CD8-positive, alpha-beta memory T cell (primary cell): ENCODE results near the gene SV2C. TPM values are rescaled to one million over a fixed set of nuclear protein-coding genes. Genes with fewer than 3 reads are reported as not detected.

Experiments used
- CTCF ChIA-PET: fragments of 350-600 bp; sonication (Branson Sonifier 250); formaldehyde crosslinking; loops from one replicate; lab custom pipeline; 2021; ENCODE audit warnings: antibody characterized with exemption; lab: Charles Lee
- POLR2A ChIA-PET: fragments of 350-600 bp; sonication (Branson Sonifier 250); formaldehyde crosslinking; loops from one replicate; lab custom pipeline; 2021; ENCODE audit warnings: antibody characterized with exemption; lab: Charles Lee
- DNase-seq, 5 donors: peaks; one replicate each; pipeline versions ENCODE4 v3.0.0 to v3.0.0-alpha.2; 2020 to 2022; ENCODE audit warnings: mixed read lengths in 1 of 5
- H3K27ac ChIP-seq: one replicate; pipeline ENCODE4 v1.7.0; 2013; ENCODE audit warnings: low read depth, mild to moderate bottlenecking, low read length, moderate library complexity
- H3K27me3 ChIP-seq: 2 replicates; pipeline ENCODE4 v1.7.0; 2013; ENCODE audit warnings: low read length, mild to moderate bottlenecking; ENCODE audit not compliant: insufficient read depth, poor library complexity, severe bottlenecking
- H3K36me3 ChIP-seq: 2 replicates; pipeline ENCODE4 v1.7.0; 2013; ENCODE audit warnings: mild to moderate bottlenecking, low read length, moderate library complexity; ENCODE audit not compliant: insufficient read depth
- H3K4me1 ChIP-seq: 2 replicates; pipeline ENCODE4 v1.7.0; 2013; ENCODE audit warnings: mild to moderate bottlenecking, low read length, moderate library complexity; ENCODE audit not compliant: insufficient read depth
- H3K4me3 ChIP-seq: 2 replicates; pipeline ENCODE4 v1.7.0; 2013; ENCODE audit warnings: mild to moderate bottlenecking, low read length
- H3K9me3 ChIP-seq: 2 replicates; pipeline ENCODE4 v1.7.0; 2013; ENCODE audit warnings: mild to moderate bottlenecking, low read length
- H3K27ac Mint-ChIP-seq, 8 donors: one replicate each; pipeline ENCODE4 v1.8.0; 2020 to 2021; ENCODE audit warnings: mixed read lengths in 8 of 8, mild to moderate bottlenecking in 6 of 8, inconsistent platforms in 3 of 8, moderate library complexity in 3 of 8
- H3K27me3 Mint-ChIP-seq, 2 donors: one replicate each; pipeline ENCODE4 v1.8.0; 2020 to 2021; ENCODE audit warnings: mixed read lengths in 2 of 2, mild to moderate bottlenecking in 1 of 2, moderate library complexity in 1 of 2
- H3K36me3 Mint-ChIP-seq, 3 donors: one replicate each; pipeline ENCODE4 v1.8.0; 2020 to 2021; ENCODE audit warnings: mixed read lengths in 3 of 3, inconsistent platforms in 1 of 3, mild to moderate bottlenecking in 1 of 3
- H3K4me1 Mint-ChIP-seq, 3 donors: one replicate each; pipeline ENCODE4 v1.8.0; 2020 to 2021; ENCODE audit warnings: mixed read lengths in 3 of 3, inconsistent platforms in 1 of 3, mild to moderate bottlenecking in 1 of 3
- H3K4me3 Mint-ChIP-seq, 7 donors: one replicate each; pipeline ENCODE4 v1.8.0; 2020 to 2021; ENCODE audit warnings: mixed read lengths in 7 of 7, mild to moderate bottlenecking in 6 of 7, moderate library complexity in 4 of 7, inconsistent platforms in 2 of 7
- H3K9me3 Mint-ChIP-seq, 5 donors: one replicate each; pipeline ENCODE4 v1.8.0; 2020 to 2022; ENCODE audit warnings: mixed read lengths in 5 of 5, mild to moderate bottlenecking in 3 of 5, moderate library complexity in 2 of 5, inconsistent platforms in 1 of 5
- polyA plus RNA-seq: library from polyadenylated mRNA; unstranded; fragments of 300-500 nt; fragmentation: Illumina TruSeq; gene quantifications from one replicate; pipeline ENCODE4 v1.2.3, GENCODE V29; 2021
- total RNA-seq, 2 experiments: library from RNA; stranded (reverse); gene quantifications; one replicate each; pipeline ENCODE4 v1.2.3, GENCODE V29; 2021

Gene SV2C
- total and polyA plus RNA-seq, 3 experiments from 2014 or later: not detected

- Histone ChIP-seq H3K36me3 (no peaks in the 10 kb centered on the region), H3K9me3 (no peaks in the 10 kb centered on the region), H3K4me3 (no peak overlapping the region), H3K27me3 (no peaks in the 10 kb centered on the region), H3K4me1 (peaks cover 10% of the 10 kb centered on the region), H3K27ac (no peak overlapping the region)
- ChIA-PET CTCF (interaction anchor here (1.3 to 1.7 kb wide), 3 partner anchors 14 to 168 kb away, joined by 3 to 6 read pairs (median 5); no protein-coding TSS in a partner anchor), POLR2A (no interaction called here)
- Mint-ChIP-seq H3K4me3 (no peak overlapping the region), H3K27me3 (peaks cover 0 to under 1% of the 10 kb centered on the region in 2 donors), H3K27ac (no peak overlapping the region), H3K9me3 (no peaks in the 10 kb centered on the region), H3K4me1 (peaks cover 31 to 34% (median 32%) of the 10 kb centered on the region in 3 donors), H3K36me3 (peaks cover 0 to 2% (median 0%) of the 10 kb centered on the region in 3 donors)
- no peak for DNase-seq
Observed at GRCh38 chr5:76376148-76376865, 293.1 kb downstream of the SV2C start.

DNA sequence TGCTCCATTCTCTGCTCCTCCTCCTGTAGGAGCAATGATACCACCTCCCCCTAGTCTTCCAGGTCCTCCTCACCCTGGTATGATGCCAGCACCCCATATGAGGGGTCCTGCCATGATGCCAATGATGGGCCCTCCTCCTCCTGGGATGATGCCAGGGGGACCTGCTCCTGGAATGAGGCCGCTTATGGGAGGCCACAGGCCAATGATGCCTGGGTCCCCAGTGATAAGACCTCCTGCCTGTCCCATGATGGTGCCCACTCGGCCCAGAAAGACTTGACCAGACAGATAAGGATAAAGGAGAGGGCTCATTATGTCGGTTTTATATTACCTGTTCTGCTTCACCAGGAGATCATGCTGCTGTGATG, 293.7 kb downstream of the SV2C start:
- CTCF ChIA-PET: interaction anchor here (1.3 kb wide), 1 partner anchor 39 kb away, joined by 5 read pairs; no protein-coding TSS in a partner anchor
- no peak for DNase-seq
- no peak overlapping the region for H3K4me3 Mint-ChIP-seq
- H3K36me3 Mint-ChIP-seq: peaks cover 0 to 2% (median 0%) of the 10 kb centered on the region in 3 donors
- H3K9me3 ChIP-seq: no peaks in the 10 kb centered on the region
- H3K27me3 Mint-ChIP-seq: no peaks in the 10 kb centered on the region
- H3K27ac ChIP-seq: no peak overlapping the region
- no peaks in the 10 kb centered on the region for H3K27me3 ChIP-seq
- no peaks in the 10 kb centered on the region for H3K9me3 Mint-ChIP-seq
- POLR2A ChIA-PET: no interaction called here
- peaks cover 31 to 34% (median 32%) of the 10 kb centered on the region in 3 donors for H3K4me1 Mint-ChIP-seq
- H3K4me1 ChIP-seq: peaks cover 10% of the 10 kb centered on the region
- no peak overlapping the region for H3K4me3 ChIP-seq
- no peaks in the 10 kb centered on the region for H3K36me3 ChIP-seq
- H3K27ac Mint-ChIP-seq: peak overlapping the region in 1 of 8 donors; percentile 22

DNA sequence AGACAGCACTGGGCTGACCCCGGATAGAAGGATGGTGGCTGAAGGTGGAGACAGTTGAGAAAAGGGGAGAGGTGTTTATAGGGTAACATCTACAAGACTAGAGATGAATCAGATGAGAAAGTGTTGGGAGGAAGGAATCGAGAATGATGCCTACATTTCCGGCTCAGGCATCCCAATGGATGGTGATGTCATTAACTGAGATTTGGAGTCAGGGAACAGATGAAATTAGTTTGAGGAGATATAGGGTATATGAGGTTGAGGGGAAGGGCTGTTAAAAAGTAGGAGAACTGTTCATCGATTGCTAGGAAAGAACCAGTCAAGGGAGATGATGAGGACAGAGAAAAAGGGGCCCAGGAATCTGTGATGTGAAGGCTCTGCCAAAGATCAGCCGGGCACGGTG, 295.2 kb downstream of the SV2C start:
- peaks cover 15% of the 10 kb centered on the region for H3K4me1 ChIP-seq
- Mint-ChIP-seq H3K27me3 (no peaks in the 10 kb centered on the region), H3K4me3 (peak overlapping the region in 2 of 7 donors; percentile 0 to 76), H3K9me3 (no peaks in the 10 kb centered on the region), H3K27ac (peak overlapping the region in 4 of 8 donors; percentile 9 to 68 (median 36)), H3K4me1 (peaks cover 36 to 46% (median 44%) of the 10 kb centered on the region in 3 donors), H3K36me3 (peaks cover 0 to 2% (median 0%) of the 10 kb centered on the region in 3 donors)
- no peaks in the 10 kb centered on the region for H3K27me3 ChIP-seq
- CTCF ChIA-PET: no interaction called here
- POLR2A ChIA-PET: no interaction called here
- H3K4me3 ChIP-seq: no peak overlapping the region
- no peaks in the 10 kb centered on the region for H3K36me3 ChIP-seq
- no peak overlapping the region for H3K27ac ChIP-seq
- no peak for DNase-seq
- no peaks in the 10 kb centered on the region for H3K9me3 ChIP-seq

DNA sequence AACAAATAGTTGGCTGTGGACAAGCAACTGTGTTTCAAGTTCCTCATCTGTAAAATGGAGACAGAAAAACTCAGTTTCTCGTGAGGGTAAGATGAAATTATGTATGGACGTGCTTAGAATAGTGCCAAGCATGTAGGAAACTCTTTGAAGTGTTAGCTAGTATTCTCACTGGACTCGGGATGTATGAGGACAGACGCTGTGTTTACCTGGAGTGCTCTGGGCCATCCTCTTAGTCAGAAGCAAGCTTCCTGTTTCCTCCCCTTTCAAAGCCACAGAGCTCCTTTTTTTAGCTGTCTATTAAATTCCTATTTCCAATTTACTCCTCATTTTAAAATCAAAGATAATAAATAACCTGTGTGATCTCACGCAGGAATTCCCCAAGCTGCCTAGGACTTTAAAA, 296.1 kb downstream of the SV2C start:
- Mint-ChIP-seq H3K4me1 (peaks cover 44 to 56% (median 54%) of the 10 kb centered on the region in 3 donors), H3K27me3 (no peaks in the 10 kb centered on the region), H3K4me3 (peak overlapping the region in 3 of 7 donors; percentile 0 to 70 (median 45)), H3K36me3 (peaks cover 0 to 2% (median 0%) of the 10 kb centered on the region in 3 donors), H3K9me3 (no peaks in the 10 kb centered on the region), H3K27ac (peak overlapping the region in 6 of 8 donors; percentile 3 to 78 (median 26))
- no peak overlapping the region for H3K4me3 ChIP-seq
- CTCF ChIA-PET: interaction anchor here (0.7 to 1.4 kb wide), 5 partner anchors 10 to 222 kb away, joined by 3 to 11 read pairs (median 3); partner anchors contain the start of gene IQGAP2
- no peak overlapping the region for H3K27ac ChIP-seq
- peaks cover 24% of the 10 kb centered on the region for H3K4me1 ChIP-seq
- no peaks in the 10 kb centered on the region for H3K9me3 ChIP-seq
- DNase-seq: no peak
- no peaks in the 10 kb centered on the region for H3K36me3 ChIP-seq
- POLR2A ChIA-PET: interaction anchor here (0.6 to 1.0 kb wide), 3 partner anchors 24 to 94 kb away, joined by 4 to 6 read pairs (median 4); partner anchors contain the start of gene IQGAP2
- H3K27me3 ChIP-seq: no peaks in the 10 kb centered on the region

- Histone ChIP-seq H3K36me3 (no peaks in the 10 kb centered on the region), H3K4me3 (no peak overlapping the region), H3K27me3 (no peaks in the 10 kb centered on the region), H3K9me3 (no peaks in the 10 kb centered on the region), H3K27ac (no peak overlapping the region), H3K4me1 (peaks cover 29% of the 10 kb centered on the region)
- peaks cover 47 to 61% (median 59%) of the 10 kb centered on the region in 3 donors for H3K4me1 Mint-ChIP-seq
- H3K9me3 Mint-ChIP-seq: no peaks in the 10 kb centered on the region
- H3K4me3 Mint-ChIP-seq: no peak overlapping the region
- peaks cover 0 to 2% (median 0%) of the 10 kb centered on the region in 3 donors for H3K36me3 Mint-ChIP-seq
- ChIA-PET POLR2A (interaction anchor here (1.0 kb wide), 1 partner anchor 24 kb away, joined by 4 read pairs; the partner anchor contains the start of gene IQGAP2), CTCF (interaction anchor here (0.9 to 1.4 kb wide), 5 partner anchors 9 to 168 kb away, joined by 3 to 11 read pairs (median 3); partner anchors contain the start of gene IQGAP2)
- DNase-seq: no peak
- H3K27ac Mint-ChIP-seq: no peak overlapping the region
- no peaks in the 10 kb centered on the region for H3K27me3 Mint-ChIP-seq
Observed at GRCh38 chr5:76379855-76380254, 296.7 kb downstream of the SV2C start.

GRCh38 chr5:76380346-76381066, 297.3 kb downstream of the SV2C start:
- no peaks in the 10 kb centered on the region for H3K27me3 Mint-ChIP-seq
- CTCF ChIA-PET: interaction anchor here (1.2 to 1.4 kb wide), 2 partner anchors 9 to 22 kb away, joined by 3 to 11 read pairs; partner anchors contain the start of gene IQGAP2
- POLR2A ChIA-PET: no interaction called here
- Histone ChIP-seq H3K4me3 (no peak overlapping the region), H3K4me1 (peaks cover 35% of the 10 kb centered on the region), H3K27me3 (no peaks in the 10 kb centered on the region), H3K9me3 (no peaks in the 10 kb centered on the region), H3K27ac (no peak overlapping the region), H3K36me3 (no peaks in the 10 kb centered on the region)
- peak overlapping the region in 5 of 8 donors; percentile 5 to 81 (median 30) for H3K27ac Mint-ChIP-seq
- H3K4me3 Mint-ChIP-seq: no peak overlapping the region
- no peak for DNase-seq
- H3K36me3 Mint-ChIP-seq: peaks cover 0 to 2% (median 0%) of the 10 kb centered on the region in 3 donors
- H3K4me1 Mint-ChIP-seq: peaks cover 52 to 67% (median 65%) of the 10 kb centered on the region in 3 donors
- no peaks in the 10 kb centered on the region for H3K9me3 Mint-ChIP-seq

GRCh38 chr5:76383126-76383832, 300.1 kb downstream of the SV2C start:
- no peaks in the 10 kb centered on the region for H3K36me3 ChIP-seq
- H3K9me3 Mint-ChIP-seq: no peaks in the 10 kb centered on the region
- POLR2A ChIA-PET: interaction anchor here (1.6 kb wide), 1 partner anchor 20 kb away, joined by 6 read pairs; the partner anchor contains the start of gene IQGAP2
- no peaks in the 10 kb centered on the region for H3K36me3 Mint-ChIP-seq
- CTCF ChIA-PET: interaction anchor here (0.5 to 1.4 kb wide), 5 partner anchors 9 to 27 kb away, joined by 3 to 5 read pairs (median 3); no protein-coding TSS in a partner anchor
- peak overlapping the region in 7 of 8 donors; percentile 21 to 85 (median 69) for H3K27ac Mint-ChIP-seq
- H3K27me3 ChIP-seq: no peaks in the 10 kb centered on the region
- H3K4me1 Mint-ChIP-seq: peaks cover 54 to 77% (median 68%) of the 10 kb centered on the region in 3 donors
- no peaks in the 10 kb centered on the region for H3K27me3 Mint-ChIP-seq
- no peaks in the 10 kb centered on the region for H3K9me3 ChIP-seq
- peak overlapping the region in 3 of 7 donors; percentile 5 to 15 (median 10) for H3K4me3 Mint-ChIP-seq
- peaks cover 35% of the 10 kb centered on the region for H3K4me1 ChIP-seq
- no peak for DNase-seq
- no peak overlapping the region for H3K4me3 ChIP-seq
- H3K27ac ChIP-seq: no peak overlapping the region
